Measurements from ENCODE around the gene KCNK16.

The KCNK16 gene

DNA sequence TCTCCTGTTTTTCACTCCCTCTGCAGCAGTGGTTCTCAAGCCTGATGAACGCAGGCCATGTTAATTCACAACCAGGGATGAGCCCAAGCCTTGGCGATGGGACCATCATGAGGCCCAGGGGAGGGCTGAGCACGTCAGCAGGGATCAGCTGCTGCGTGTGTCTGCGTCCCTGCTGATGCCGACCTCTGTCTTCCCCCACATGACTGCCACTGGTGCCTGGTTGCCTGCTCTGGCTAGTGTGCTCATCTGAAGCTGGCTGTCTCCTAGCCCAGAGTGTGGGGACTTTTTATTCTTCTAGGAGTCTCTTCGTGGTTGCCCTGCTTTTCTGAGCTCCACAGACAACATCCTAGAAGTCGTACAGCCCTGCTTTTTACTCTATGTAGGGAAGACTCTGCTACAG is 40.8 kb upstream of the KCNK16 start:
- TF ChIP-seq, protein P1, sequence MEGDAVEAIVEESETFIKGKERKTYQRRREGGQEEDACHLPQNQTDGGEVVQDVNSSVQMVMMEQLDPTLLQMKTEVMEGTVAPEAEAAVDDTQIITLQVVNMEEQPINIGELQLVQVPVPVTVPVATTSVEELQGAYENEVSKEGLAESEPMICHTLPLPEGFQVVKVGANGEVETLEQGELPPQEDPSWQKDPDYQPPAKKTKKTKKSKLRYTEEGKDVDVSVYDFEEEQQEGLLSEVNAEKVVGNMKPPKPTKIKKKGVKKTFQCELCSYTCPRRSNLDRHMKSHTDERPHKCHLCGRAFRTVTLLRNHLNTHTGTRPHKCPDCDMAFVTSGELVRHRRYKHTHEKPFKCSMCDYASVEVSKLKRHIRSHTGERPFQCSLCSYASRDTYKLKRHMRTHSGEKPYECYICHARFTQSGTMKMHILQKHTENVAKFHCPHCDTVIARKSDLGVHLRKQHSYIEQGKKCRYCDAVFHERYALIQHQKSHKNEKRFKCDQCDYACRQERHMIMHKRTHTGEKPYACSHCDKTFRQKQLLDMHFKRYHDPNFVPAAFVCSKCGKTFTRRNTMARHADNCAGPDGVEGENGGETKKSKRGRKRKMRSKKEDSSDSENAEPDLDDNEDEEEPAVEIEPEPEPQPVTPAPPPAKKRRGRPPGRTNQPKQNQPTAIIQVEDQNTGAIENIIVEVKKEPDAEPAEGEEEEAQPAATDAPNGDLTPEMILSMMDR (IDR thresholded peaks at IDR 0.05; ENCODE audit: insufficient read depth, low read depth, low read length, missing control alignments): no peak
- no peak overlapping the region for H3K4me3 ChIP-seq (ENCODE audit: low read length)
- no peak for DNase-seq (ENCODE audit: low read depth)

DNA sequence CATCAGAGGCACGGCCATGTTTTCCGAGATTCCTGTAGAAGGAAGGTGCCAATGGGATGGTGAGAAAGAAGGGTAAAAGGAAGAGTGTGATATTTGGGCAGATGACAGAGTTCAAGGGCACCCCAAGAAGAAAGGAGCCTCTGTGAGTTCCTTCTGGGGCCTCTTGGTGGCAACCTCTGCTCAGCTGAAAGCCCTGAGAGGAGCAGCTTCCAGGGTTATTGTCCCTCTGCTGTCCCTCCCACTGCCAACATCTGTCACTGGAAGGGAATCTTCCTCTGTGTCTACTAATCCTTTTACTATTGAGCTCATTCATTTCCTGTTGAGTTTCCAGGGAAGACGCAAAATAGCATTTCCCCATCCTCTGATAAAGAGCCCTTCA is 40.0 kb upstream of the KCNK16 start:
- no peak for DNase-seq (ENCODE audit: low read depth)
- TF ChIP-seq, protein P1 (IDR thresholded peaks at IDR 0.05; ENCODE audit: insufficient read depth, low read depth, low read length, missing control alignments): no peak
- H3K4me3 ChIP-seq (ENCODE audit: low read length): no peak overlapping the region

DNA sequence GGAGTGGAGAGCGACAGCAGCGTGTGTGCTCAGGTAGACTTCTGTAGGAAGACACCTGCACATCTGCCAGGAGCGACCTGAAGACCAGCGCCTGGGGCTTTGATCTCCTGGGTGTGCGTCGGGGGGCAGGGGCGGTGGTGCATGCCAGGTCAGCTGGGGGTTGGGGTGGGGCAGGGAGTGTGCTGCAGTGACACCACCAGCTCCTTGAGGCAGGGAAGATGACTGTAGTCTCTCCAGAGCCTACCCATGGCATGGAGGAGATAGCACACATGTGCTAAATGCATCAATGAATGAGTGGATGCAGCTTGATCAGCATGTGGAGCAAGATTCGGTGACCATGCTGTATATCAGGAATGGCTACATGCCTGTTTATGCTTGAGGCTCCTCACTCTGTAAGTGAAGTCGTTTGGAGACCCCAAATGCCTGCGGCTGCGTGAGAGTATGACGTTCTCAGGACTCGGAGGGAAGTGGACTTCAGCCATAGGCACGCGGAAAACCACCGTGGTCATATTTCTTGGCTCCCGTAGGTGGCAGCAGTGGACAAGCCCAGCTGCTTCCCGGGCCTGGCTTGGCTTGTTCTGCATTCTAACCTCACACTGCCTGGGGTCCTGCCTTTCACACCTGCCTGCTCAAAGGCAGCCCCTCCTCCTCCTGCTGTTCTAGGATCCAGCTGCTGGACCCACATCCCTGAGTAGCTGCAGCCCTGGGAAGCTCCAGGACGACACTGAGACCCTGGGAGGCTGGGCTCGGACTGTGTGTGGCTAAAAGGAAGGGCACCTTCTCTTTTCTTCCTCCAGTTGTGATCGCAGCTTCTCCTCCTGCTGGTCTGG is 39.4 kb upstream of the KCNK16 start:
- TF ChIP-seq, protein P1 (IDR thresholded peaks at IDR 0.05; ENCODE audit: insufficient read depth, low read depth, low read length, missing control alignments): peak; percentile 86
- peak; percentile 62 for DNase-seq (ENCODE audit: low read depth)
- no peak overlapping the region for H3K4me3 ChIP-seq (ENCODE audit: low read length)

DNA sequence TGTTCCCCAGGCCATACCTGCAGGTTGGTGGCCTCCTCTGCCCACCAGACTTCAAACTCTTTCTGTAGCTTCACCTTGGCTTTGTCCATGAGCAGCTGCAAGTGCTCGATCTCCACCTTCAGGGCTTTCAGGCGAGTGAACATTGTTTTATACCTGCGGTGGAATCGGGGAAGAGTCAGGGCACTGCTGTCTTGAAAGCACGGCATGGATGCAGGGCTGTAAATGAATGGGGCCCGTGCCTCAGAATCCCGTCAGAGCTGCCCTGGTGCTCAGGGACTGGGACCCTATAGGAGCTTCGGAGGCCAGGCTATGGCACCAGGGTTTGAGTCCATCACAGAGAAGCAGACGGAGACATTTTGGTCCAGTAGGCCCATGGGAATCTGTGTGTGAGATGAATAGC is 37.9 kb upstream of the KCNK16 start:
- TF ChIP-seq, protein P1 (IDR thresholded peaks at IDR 0.05; ENCODE audit: insufficient read depth, low read depth, low read length, missing control alignments): no peak
- DNase-seq (ENCODE audit: low read depth): no peak
- H3K4me3 ChIP-seq (ENCODE audit: low read length): no peak overlapping the region

DNA sequence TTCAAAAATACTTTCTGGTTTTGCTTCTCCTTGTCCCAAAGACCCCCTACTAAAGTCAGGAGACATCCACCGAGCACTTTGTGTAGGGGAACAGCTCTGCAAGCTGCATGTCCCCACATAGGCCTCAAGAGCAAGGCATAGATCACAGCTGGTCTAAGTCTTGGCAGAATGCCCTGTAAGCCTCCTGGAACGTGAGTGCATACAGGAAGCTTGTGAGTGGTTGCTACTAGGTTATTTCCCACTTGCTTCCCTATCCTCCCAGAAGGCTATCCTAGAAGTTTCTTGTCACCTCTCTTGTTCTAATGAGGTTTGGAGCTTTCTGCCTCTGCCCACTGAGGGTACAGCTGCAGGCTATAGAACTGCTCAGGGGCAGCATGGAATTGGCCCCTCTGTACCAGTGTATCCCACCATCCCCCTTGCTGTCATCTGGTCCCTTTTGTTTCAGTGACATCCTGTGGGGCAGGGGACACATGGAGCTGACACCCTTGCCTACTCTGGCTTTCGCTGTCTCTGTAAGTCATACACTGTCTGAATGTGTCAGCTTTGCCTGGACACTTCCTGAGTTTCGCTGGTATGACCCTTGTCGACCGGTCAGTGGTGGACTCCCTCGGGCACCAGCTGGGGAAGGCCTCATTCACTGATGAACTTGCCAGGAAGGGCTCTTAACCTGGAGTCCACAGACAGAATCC is 35.6 kb upstream of the KCNK16 start:
- TF ChIP-seq, protein P1 (IDR thresholded peaks at IDR 0.05; ENCODE audit: insufficient read depth, low read depth, low read length, missing control alignments): no peak
- peak; percentile 52 for DNase-seq (ENCODE audit: low read depth)
- no peak overlapping the region for H3K4me3 ChIP-seq (ENCODE audit: low read length)

DNA sequence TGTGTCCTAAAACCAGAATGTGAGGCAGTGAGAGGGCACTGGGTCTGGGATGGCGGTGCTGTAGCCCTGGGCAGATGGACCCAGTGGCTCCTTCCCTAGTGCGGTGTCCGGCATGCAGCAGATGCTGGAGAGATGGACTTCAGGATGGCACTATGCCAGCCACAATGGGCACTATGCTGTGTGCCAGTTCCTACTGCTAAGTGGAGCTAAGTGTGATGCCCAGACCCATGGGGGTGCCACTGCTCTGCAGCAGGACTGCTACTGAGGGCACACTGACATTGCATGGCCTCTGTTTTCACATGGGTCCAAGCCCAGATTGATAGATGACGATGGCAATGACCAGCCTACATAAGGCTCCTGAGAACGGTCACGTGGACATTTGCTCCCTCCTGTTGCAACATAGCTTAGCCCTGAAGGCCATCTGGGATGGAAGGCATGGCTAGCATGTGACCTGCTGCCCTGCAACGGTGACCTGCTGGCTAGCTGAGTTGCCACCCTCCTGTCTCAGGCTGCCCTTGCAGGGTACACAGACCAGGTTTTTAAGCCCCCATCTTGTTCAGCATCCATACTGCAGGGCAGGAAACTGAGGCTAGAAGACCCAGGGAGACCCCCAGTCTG is 31.3 kb upstream of the KCNK16 start:
- no peak for DNase-seq (ENCODE audit: low read depth)
- H3K4me3 ChIP-seq (ENCODE audit: low read length): no peak overlapping the region
- TF ChIP-seq, protein P1 (IDR thresholded peaks at IDR 0.05; ENCODE audit: insufficient read depth, low read depth, low read length, missing control alignments): no peak
